Astrocyte (in vitro differentiated cells and primary cell): ENCODE measurements around the gene TAF11.
"Not testable (repeated sequence)": the region's sequence is repeated elsewhere in the genome, so short reads cannot be mapped to it uniquely, and the experiment has no call there.

Experiments used
- EZH2 ChIP-seq: IDR thresholded peaks from 2 replicates; pipeline ENCODE4 v1.6.1; 2012; ENCODE audit warnings: mild to moderate bottlenecking, low read length, inconsistent platforms; ENCODE audit not compliant: insufficient read depth
- TF ChIP-seq, protein P1 (sequence below): IDR thresholded peaks from 2 replicates; pipeline ENCODE4 v1.5.1; 2011; ENCODE audit warnings: low read depth, mild to moderate bottlenecking, inconsistent platforms, low read length, moderate library complexity; ENCODE audit not compliant: insufficient read depth

DNA sequence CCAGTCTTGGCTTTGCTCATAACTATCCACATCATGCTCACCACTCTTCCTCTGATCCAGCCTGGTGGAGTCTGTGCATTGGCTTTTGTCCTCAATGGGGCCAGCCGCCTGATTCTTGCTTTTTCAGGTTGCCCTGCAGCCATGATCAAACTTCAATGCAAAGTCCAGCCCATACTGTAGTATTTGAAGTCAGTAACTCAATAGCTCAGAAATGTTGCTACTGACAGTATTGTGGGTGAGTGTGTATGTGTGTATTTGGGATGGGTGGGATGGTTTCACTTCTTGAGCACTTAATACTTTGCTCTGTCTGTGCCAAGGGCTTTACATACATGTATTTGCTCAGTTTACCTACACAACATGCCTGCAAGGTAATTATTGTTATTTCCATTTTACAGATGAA is 11.9 kb upstream of the TAF11 start:
- TF ChIP-seq, protein P1, sequence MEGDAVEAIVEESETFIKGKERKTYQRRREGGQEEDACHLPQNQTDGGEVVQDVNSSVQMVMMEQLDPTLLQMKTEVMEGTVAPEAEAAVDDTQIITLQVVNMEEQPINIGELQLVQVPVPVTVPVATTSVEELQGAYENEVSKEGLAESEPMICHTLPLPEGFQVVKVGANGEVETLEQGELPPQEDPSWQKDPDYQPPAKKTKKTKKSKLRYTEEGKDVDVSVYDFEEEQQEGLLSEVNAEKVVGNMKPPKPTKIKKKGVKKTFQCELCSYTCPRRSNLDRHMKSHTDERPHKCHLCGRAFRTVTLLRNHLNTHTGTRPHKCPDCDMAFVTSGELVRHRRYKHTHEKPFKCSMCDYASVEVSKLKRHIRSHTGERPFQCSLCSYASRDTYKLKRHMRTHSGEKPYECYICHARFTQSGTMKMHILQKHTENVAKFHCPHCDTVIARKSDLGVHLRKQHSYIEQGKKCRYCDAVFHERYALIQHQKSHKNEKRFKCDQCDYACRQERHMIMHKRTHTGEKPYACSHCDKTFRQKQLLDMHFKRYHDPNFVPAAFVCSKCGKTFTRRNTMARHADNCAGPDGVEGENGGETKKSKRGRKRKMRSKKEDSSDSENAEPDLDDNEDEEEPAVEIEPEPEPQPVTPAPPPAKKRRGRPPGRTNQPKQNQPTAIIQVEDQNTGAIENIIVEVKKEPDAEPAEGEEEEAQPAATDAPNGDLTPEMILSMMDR, result not testable (repeated sequence)
- not testable (repeated sequence) for TF ChIP-seq EZH2
